ENCODE data around the gene PAXIP1. TPM values are rescaled to one million over a fixed set of nuclear protein-coding genes. Genes with fewer than 3 reads are reported as not detected.

Gene PAXIP1
- total RNA-seq, 1 experiment from 2014 or later, result 32.6 TPM

DNA sequence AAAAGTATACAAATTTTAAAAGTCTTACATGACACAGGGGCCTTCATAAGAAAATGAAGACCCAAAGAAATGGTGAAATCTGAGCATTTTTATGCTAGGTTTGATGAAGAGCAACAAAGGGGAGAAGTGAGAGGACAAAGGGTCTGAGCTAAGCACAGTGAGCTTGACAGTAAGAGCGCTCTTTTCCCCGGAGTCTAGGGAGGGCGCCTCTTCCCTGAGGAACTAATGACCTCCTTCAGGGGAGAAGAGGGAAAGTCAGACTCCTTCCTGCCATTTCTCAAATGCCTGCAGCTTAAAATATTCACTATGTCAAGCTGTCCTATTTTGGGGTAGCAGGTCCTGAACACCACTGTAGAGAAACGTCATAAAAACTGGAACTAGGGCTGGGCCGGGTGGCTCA lies 18.1 kb upstream of the PAXIP1 start:
- Histone ChIP-seq H2BK5ac (ENCODE audit: insufficient read length, low read length) (no peak overlapping the region), H3K79me1 (ENCODE audit: insufficient read depth, low read depth, low read length, poor library complexity, severe bottlenecking) (no peaks in the 10 kb centered on the region), H3K4me1 (ENCODE audit: insufficient read depth, low read length) (no peaks in the 10 kb centered on the region; the same call in 1 of the 2 replicates), H3K4ac (ENCODE audit: low read depth, low read length) (no peak overlapping the region), H3K27ac (ENCODE audit: insufficient read length, low read depth, low read length) (no peak overlapping the region), H3K9me3 (ENCODE audit: control insufficient read depth, low read depth, low read length) (no peaks in the 10 kb centered on the region), H4K5ac (ENCODE audit: insufficient read length, low read depth, low read length) (no peak overlapping the region), H3K23me2 (ENCODE audit: insufficient read length, low read depth, low read length, poor library complexity, severe bottlenecking) (no peaks in the 10 kb centered on the region), H2BK20ac (ENCODE audit: low read depth, low read length, poor library complexity, severe bottlenecking) (no peak overlapping the region), H2AFZ (ENCODE audit: low read length) (no peak overlapping the region), H3K56ac (ENCODE audit: insufficient read length, low read depth, low read length) (no peak overlapping the region), H4K8ac (replicated peaks; ENCODE audit: insufficient read length, low read depth, low read length) (no peak overlapping the region), H3K27me3 (ENCODE audit: insufficient read depth, low read length) (no peaks in the 10 kb centered on the region), H3K4me2 (ENCODE audit: insufficient read depth, insufficient read length, low read length) (no peak overlapping the region), H3K79me2 (ENCODE audit: insufficient read depth, low read length) (no peaks in the 10 kb centered on the region), H3K18ac (ENCODE audit: insufficient read length, low read depth, low read length) (no peak overlapping the region), H3K9ac (ENCODE audit: extremely low read depth, insufficient read length, low read length) (no peak overlapping the region), H2AK5ac (ENCODE audit: insufficient read length, low read length) (no peak overlapping the region), H3K14ac (ENCODE audit: insufficient read depth, low read length) (no peak overlapping the region), H2BK12ac (ENCODE audit: insufficient read length, low read depth, low read length) (no peak overlapping the region), H4K91ac (ENCODE audit: insufficient read length, low read depth, low read length) (no peak overlapping the region), H2BK120ac (ENCODE audit: low read depth, low read length, poor library complexity, severe bottlenecking) (no peak overlapping the region), H3K23ac (ENCODE audit: insufficient read length, low read depth, low read length) (no peak overlapping the region), H4K20me1 (ENCODE audit: control insufficient read depth, insufficient read depth, insufficient read length) (no peaks in the 10 kb centered on the region), H3T11ph (ENCODE audit: low read length) (no peak overlapping the region), H2BK15ac (ENCODE audit: low read depth, low read length) (no peak overlapping the region)
- H3K4me1 Mint-ChIP-seq, result peaks cover 4 to 5% of the 10 kb centered on the region in 2 experiments; a peak in 3 of 4 replicates
- peak overlapping the region in 1 of 3 experiments; percentile 56; a peak in 1 of 7 replicates for H3K27ac Mint-ChIP-seq
- peaks cover 3 to 11% of the 10 kb centered on the region in 2 experiments; a peak in 4 of 5 replicates for H3K9me3 Mint-ChIP-seq
- peaks cover 0 to 10% (median 0%) of the 10 kb centered on the region in 3 experiments; a peak in 2 of 7 replicates for H3K36me3 Mint-ChIP-seq (ENCODE audit: insufficient read depth in 1 of 3, low read depth in 3 of 3)
- H3K4me3 Mint-ChIP-seq, result no peak overlapping the region
- no CpG with 5 or more reads among the region's 5 CpGs for WGBS (ENCODE audit: extremely low coverage, insufficient read length, low lambda C conversion rate)
- DNase-seq, result peak; percentile 40
- TF ChIP-seq, protein P1, sequence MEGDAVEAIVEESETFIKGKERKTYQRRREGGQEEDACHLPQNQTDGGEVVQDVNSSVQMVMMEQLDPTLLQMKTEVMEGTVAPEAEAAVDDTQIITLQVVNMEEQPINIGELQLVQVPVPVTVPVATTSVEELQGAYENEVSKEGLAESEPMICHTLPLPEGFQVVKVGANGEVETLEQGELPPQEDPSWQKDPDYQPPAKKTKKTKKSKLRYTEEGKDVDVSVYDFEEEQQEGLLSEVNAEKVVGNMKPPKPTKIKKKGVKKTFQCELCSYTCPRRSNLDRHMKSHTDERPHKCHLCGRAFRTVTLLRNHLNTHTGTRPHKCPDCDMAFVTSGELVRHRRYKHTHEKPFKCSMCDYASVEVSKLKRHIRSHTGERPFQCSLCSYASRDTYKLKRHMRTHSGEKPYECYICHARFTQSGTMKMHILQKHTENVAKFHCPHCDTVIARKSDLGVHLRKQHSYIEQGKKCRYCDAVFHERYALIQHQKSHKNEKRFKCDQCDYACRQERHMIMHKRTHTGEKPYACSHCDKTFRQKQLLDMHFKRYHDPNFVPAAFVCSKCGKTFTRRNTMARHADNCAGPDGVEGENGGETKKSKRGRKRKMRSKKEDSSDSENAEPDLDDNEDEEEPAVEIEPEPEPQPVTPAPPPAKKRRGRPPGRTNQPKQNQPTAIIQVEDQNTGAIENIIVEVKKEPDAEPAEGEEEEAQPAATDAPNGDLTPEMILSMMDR (conservative IDR thresholded peaks at IDR 0.05), result peak; percentile 41; the same call in 1 of the 3 replicates
- H3K27me3 Mint-ChIP-seq (ENCODE audit: low read depth), result peaks cover 11% of the 10 kb centered on the region
